GM12891 (cell line): ENCODE data around the gene FGF21.

Source experiments
- PAX5 ChIP-seq: IDR thresholded peaks from 2 replicates; pipeline ENCODE4 v1.6.1; 2011; ENCODE audit warnings: low read length, moderate library complexity, mild to moderate bottlenecking; ENCODE audit not compliant: insufficient read depth, severe bottlenecking
- POLR2A ChIP-seq: IDR thresholded peaks from 2 replicates; pipeline ENCODE4 v1.6.1; 2011; ENCODE audit warnings: low read depth, low read length, control low read depth
- POLR2AphosphoS5 ChIP-seq: IDR thresholded peaks from 2 replicates; pipeline ENCODE4 v1.6.1; 2011; ENCODE audit warnings: low read depth, low read length, control low read depth
- POU2F2 ChIP-seq: IDR thresholded peaks from 2 replicates; pipeline ENCODE4 v1.6.1; 2011; ENCODE audit warnings: low read depth, mild to moderate bottlenecking, control low read depth, low read length, moderate library complexity
- SPI1 ChIP-seq: IDR thresholded peaks from 2 replicates; pipeline ENCODE4 v1.6.1; 2011; ENCODE audit warnings: low read depth, low read length, control low read depth
- TAF1 ChIP-seq: IDR thresholded peaks from 2 replicates; pipeline ENCODE4 v1.6.1; 2011; ENCODE audit warnings: low read depth, low read length, control low read depth

- TF ChIP-seq POLR2AphosphoS5 = no peak
- TF ChIP-seq POLR2A = no peak
- no peak for TF ChIP-seq SPI1
- TF ChIP-seq TAF1 = no peak
- TF ChIP-seq POU2F2 = no peak
- no peak for TF ChIP-seq PAX5
Measured at GRCh38 chr19:48779636-48780035, 24.3 kb downstream of the FGF21 start.
